NCI-H2081 treated with DMSO at 0.1 percent for 48 hours (cell line): ENCODE results near the gene TMEM74B.
"Not testable (repeated sequence)": the region's sequence is repeated elsewhere in the genome, so short reads cannot be mapped to it uniquely, and the experiment has no call there.

Source experiments
- DNase-seq: peaks from one replicate; lab custom pipeline; 2025; lab: John Stamatoyannopoulos, UW

Gene TMEM74B

DNA sequence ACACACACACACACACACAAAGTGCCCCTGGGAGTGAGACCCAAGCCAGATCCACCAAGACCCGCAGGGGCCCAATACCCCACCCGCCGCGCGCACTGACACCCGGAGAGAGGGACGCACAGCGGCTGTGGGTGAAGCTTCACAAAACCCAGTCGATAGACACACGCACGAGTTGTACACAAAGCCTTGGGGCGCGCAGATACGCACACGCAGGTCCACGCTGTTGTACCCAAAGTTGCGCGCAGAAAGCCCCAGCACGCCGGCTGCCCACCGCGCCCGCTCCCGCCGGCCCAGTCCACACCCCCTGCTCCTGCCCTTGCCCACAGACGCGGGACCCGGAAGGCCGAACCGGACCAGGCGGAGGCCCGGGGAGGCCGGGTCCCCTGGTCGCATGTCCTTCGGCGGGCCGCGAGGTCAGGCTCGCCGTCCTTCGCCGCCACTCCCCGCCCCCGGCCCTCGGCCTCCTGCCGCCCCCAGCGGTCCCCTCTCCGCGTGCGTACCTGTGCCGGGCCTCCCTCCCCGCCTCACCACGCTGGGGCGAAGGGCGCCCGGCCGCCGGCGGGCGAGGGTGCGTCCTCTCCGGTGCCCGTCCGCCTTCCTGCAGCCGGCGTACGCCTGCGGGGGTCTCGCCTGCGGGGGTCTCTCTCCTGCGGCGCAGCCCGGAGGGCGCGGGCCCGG, at the start of gene TMEM74B:
Gene TMEM74B, minus strand, starts transcription at position 344 of the 678 bp plus-strand sequence. CDS start 1,180 bp downstream, outside the sequence.
- DNase-seq, result no peak

DNA sequence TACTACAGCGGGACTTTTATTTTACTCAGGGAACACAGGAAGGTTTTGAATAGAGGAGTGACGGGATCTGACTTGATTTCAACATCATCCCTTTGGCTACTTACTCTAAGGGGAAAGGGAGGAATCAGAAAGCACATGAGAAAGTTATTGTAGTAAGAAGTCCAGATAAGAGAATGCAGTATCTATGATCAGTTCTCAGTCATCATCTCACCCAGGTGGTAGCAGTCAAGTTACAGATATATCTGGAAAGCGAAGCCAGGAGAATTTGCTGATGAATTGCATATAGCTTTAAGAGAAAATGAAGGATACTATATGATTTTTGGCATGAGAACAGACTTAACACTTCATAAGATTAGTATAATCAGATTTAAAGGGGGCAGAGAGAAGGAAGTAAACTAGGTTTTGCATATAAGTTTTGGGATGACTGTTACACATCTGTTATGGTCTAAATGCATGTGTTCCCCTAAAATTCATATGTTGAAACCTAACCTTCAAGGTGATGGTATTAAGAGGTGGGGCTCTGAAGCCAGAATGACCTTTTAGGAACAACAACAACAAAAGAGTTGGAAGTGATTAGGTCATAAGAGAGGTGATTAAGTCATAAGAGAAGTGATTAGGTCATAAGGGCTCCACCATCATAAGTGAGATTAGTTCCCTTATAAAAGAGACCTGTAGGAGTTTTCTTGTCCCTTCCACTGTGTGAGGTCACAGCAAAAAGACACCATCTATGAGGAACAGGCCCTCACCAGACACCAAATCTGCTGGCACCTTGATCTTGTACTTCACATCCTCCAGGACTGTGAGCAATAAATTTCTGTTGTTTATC, 47.7 kb upstream of the TMEM74B start:
- DNase-seq, result no peak

DNA sequence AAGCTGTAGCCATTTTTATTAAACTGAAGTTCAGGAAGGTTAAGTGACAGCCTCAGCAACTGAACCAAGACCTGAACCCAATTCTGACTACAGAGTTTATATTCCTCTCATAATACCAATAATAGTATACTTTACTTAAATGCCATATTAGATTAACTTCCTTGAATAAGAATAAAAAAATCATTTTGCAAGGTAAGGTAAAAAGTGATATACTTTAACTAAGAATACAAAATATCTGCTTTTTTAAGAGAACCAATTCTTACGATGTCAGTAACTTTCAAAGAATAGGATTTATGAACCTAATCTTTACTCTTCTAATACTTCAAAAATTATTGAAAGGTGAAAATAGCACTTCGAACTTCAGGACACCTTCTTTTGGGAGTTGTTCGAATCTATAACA, 44.8 kb upstream of the TMEM74B start:
- DNase-seq, result no peak

GRCh38 chr20:1225783-1226654, 41.2 kb upstream of the TMEM74B start, which contains the start of gene RAD21L1:
RAD21L1 (plus strand) TSS chr20:1226044; CDS start chr20:1228454, 2,410 bp downstream.
- DNase-seq, result no peak

GRCh38 chr20:1225263-1225782, 40.5 kb upstream of the TMEM74B start:
- DNase-seq, result no peak

- DNase-seq, result no peak
These were observed 39.6 kb upstream of the TMEM74B start for GRCh38 chr20:1224205-1224890.

GRCh38 chr20:1222750-1223149, 38.0 kb upstream of the TMEM74B start:
- DNase-seq, result not testable (repeated sequence)

DNA sequence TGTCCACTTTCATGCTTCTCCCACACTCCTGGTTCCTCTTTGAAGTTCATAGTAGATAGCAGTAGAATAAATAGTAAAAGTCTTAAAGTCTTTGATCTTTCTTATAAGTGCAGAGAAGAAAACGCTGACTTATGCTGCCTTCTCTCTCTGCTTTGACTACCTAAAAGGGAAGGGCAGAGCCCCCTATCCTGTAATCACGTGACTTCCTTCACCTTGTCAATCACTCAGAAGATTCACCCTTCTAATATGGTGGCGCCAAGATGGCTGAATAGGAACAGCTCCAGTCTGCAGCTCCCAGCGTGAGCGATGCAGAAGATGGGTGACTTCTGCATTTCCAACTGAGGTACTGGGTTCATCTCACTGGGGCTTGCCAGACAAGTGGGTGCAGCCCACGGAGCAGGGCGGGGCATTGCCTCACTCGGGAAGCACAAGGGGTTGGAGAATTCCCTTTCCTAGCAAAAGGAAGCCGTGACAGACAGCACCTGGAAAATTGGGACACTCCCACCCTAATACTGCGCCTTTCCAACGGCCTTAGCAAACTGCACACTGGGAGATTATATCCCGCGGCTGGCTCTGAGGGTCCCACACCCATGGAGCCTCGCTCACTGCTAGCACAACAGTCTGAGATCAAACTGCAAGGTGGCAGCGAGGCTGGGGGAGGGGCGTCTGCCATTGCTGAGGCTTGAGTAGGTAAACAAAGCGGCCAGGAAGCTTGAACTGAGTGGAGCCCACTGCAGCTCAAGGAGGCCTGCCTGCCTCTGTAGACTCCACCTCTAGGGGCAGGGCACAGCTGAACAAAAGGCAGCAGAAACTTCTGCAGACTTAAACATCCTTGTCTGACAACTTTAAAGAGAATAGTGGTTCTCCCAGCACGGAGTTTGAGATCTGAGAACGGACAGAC, 32.0 kb upstream of the TMEM74B start:
- DNase-seq, result not testable (repeated sequence)

DNA sequence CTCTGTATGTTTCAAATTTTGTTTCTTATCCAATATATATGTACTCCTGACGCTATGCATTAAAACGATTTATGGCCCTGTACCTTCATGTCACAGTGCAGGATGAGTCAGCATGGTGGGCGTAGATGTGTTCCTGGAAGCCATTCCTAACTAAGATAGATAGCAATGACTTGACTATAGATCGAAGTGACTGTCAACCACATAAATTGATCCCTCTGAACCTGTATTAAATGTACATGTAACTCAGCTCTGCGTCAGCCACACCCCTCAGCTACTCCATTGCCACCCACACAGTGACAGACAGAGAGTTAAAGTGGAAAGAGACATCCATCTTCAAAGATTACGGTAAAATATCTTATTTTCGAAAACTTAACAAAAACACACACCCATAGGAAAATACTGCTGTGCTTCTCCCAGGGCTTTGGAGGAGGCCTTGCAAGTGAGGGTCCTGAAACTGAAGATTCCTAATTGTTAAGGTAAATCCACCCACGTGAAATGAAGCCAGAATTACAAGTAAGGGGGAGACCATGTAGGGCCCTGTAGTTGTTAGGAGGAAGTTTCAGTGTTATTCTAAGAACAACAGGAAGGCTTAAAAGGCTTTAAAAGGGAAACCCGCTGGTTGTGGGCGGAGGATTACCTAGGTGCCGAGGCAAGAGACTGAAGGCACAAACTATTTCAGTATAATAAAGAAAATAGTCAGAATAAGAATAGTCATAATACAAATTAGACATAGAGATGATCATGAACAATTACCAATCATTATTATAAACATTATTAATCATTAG, 30.8 kb upstream of the TMEM74B start:
- no peak for DNase-seq

GRCh38 chr20:1214838-1215261, 30.1 kb upstream of the TMEM74B start:
- no peak for DNase-seq

DNA sequence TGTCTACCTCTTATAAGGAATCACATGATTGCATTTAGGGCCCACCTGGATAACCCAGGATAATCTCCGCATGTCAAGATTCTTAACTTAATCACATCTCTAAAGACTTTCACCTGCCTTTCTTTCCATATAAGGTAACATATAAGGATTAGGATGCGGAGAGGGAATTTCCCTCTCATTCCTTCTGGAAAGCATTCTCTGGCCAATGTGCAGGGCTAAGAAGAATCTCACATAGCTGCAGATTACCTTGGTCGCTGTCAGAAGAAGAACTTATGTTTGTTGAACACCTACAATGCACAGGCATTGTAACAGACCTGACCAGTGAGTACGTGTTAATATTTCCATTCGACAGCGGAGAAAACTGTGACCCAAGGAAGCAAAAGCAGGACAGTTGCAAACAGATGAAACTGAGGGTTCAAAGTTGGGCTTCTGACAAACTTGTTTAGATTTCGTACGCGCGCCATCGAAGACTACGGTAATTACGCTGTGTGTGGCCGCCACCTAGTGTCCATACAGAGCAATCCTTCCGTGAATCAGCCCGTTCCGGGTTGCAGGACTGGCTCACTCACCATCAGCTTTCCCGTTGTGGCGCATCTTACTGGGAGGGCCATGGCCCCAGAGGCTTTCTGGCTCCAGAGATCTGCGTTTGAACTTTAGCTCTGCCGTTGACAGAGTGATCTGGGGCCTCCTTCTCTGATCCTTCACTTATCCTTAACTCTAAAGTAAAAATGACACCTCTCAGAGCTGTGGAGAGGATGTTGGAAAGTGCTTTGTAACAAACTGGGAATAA, 28.0 kb upstream of the TMEM74B start:
- no peak for DNase-seq

DNA sequence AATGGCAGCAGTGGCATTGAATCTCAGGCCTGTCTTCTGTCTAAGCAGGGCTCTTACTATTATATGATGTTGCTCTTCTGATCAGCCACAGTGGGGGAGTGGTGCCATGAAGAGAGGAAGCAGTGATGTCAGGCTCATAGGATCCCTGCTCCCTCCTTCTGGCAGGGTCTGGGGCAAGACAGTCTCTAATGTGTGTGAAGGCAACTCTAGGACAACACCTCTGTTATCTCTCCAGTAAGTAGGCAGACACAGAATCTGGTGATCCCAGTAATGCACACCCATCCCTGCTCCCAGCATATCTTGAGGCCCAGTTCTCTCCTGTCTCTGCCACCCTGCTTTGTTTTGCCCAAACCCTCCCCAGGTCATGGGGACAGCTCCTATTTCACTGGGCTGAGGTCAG, 27.2 kb upstream of the TMEM74B start:
- no peak for DNase-seq

- no peak for DNase-seq
These were observed 25.7 kb upstream of the TMEM74B start for GRCh38 chr20:1210501-1210900.

DNA sequence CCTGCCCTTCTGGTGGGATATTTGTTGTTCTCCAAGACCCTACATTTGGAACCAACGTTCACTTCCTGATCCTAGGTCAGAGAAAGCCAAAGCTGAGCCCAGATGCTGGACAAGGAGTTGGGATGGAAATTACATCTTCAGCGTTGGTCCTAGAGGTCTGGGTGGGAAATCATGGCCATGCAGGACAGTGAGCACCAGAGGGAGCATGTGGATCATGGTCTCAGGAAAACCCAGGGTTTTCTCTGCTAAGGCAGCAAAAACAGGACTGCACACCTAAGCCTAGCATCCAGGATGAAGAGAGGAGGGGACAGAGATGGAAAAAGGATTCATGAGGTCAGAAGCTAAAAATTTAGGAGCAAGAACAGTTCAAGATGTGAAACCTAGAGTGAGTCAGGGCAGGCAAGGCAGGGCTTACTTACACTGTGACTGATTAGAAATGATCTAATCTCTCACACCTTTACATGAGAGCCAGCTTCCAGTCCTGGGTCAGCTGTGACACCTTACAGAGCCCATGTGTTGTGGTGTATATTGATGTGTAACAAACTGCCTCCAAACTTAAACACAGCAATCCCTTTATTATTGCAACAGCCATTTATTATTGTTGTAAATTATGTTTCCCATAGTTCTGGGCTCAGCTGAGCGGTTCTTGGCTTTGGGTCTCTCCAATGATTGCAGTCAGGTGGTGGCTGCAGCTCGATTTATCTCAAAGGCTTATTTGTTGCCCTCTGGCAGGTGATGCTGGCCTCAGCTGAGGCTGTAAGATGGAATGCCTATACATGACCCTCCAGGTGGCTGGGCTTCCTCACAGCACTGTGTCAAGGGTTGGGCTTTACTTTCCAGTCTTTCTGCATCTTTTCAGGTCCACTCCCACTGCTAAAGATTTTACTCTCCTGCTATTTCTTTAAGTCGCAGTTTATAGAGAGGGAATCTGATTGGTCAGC, 24.9 kb upstream of the TMEM74B start:
- DNase-seq, result no peak

- DNase-seq, result no peak
These were observed 22.6 kb upstream of the TMEM74B start for GRCh38 chr20:1207293-1207878.

- DNase-seq, result no peak
These were observed 21.8 kb upstream of the TMEM74B start for GRCh38 chr20:1206366-1207148.
